Thoracic aorta (tissue), 2 donors: ENCODE measurements around the gene PAN3. TPM values are rescaled to one million over a fixed set of nuclear protein-coding genes. Genes with fewer than 3 reads are reported as not detected.

Source experiments
- ATAC-seq: fragments of 150-250 bp; one replicate; pipeline ENCODE4 v1.8.0; 2017; ENCODE audit warnings: low read depth; ENCODE audit not compliant: insufficient number of reproducible peaks, low FRiP score
- DNase-seq: peaks from one replicate; pipeline ENCODE4 v3.0.0-alpha.2; 2020; ENCODE audit warnings: low spot score
- H3K27ac ChIP-seq, 2 donors: fragments of 200-600 bp; sonication (generic); 1 replicate in 1 of 2; 2 replicates in 1 of 2; pipeline ENCODE4 v1.5.1; 2016; ENCODE audit warnings: mild to moderate bottlenecking in 2 of 2, moderate library complexity in 2 of 2
- H3K27me3 ChIP-seq: fragments of 200-600 bp; sonication (generic); replicated peaks from 2 replicates; pipeline ENCODE4 v1.6.0; 2016; ENCODE audit warnings: mild to moderate bottlenecking; ENCODE audit not compliant: insufficient read depth
- H3K36me3 ChIP-seq: fragments of 200-600 bp; sonication (generic); one replicate; pipeline ENCODE4 v1.5.1; 2016
- H3K4me1 ChIP-seq, 2 donors: fragments of 200-600 bp; sonication (generic); 1 replicate in 1 of 2; 2 replicates in 1 of 2; pipeline versions ENCODE4 v1.5.1 to v1.6.0; 2016; ENCODE audit warnings: low read depth in 2 of 2, mild to moderate bottlenecking in 1 of 2; ENCODE audit not compliant: control insufficient read depth in 1 of 2
- H3K4me3 ChIP-seq: fragments of 200-600 bp; sonication (generic); 2 replicates; pipeline ENCODE4 v1.5.1; 2016; ENCODE audit warnings: mild to moderate bottlenecking
- H3K9me3 ChIP-seq: fragments of 200-600 bp; sonication (generic); 2 replicates; pipeline ENCODE4 v1.5.1; 2016
- CTCF ChIP-seq: fragments of 200-600 bp; sonication (generic); IDR thresholded peaks from one replicate; pipeline ENCODE4 v1.5.1; 2019; ENCODE audit warnings: antibody characterized with exemption
- total RNA-seq, 2 donors: library from RNA; depleted of rRNA; stranded (reverse); fragments of >200 nt; gene quantifications; one replicate each; pipeline versions ENCODE4 v1.1.0 to v1.2.3, GENCODE V29; 2016

Gene PAN3
- total RNA-seq, 2 donors from 2014 or later = 33.3 to 45.3 TPM

GRCh38 chr13:28106976-28107375 is 31.4 kb upstream of the PAN3 start:
- ATAC-seq = no peak
- no peak overlapping the region for H3K27ac ChIP-seq
- no peaks in the 10 kb centered on the region for H3K36me3 ChIP-seq

GRCh38 chr13:28110414-28110813 is 27.9 kb upstream of the PAN3 start:
- no peak for ATAC-seq
- no peak overlapping the region for H3K4me3 ChIP-seq
- no peaks in the 10 kb centered on the region for H3K9me3 ChIP-seq

More at GRCh38 chr13:28106976-28107375, 31.4 kb upstream of the PAN3 start:
- no peak overlapping the region for H3K4me3 ChIP-seq
- no peaks in the 10 kb centered on the region for H3K4me1 ChIP-seq
- no peaks in the 10 kb centered on the region for H3K27me3 ChIP-seq
- DNase-seq = no peak
- no peak for TF ChIP-seq CTCF
- no peaks in the 10 kb centered on the region for H3K9me3 ChIP-seq

DNA sequence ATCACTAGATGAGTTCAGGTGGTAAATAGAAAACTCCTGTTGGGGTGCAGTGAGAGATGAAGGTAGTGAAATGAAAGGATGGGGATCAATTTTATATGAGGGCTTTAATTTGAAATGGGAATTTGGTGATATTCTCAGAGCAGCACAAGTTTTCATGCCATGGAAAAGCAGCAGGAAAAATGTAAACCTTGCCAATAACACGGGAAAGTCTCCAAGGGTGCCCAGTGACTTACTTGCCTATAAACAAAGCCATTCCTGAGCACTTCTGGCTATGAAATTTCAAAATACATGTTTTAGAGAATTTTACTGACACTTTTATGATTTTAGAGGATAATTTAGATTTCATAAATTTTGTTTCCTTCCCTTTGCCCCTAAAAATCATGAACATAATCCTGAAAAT is 21.6 kb upstream of the PAN3 start:
- H3K4me1 ChIP-seq = no peaks in the 10 kb centered on the region
- DNase-seq (no peak), ATAC-seq (no peak)
- H3K27ac ChIP-seq = no peak overlapping the region
- no peaks in the 10 kb centered on the region for H3K9me3 ChIP-seq
- no peaks in the 10 kb centered on the region for H3K27me3 ChIP-seq
- H3K4me3 ChIP-seq = no peak overlapping the region
- H3K36me3 ChIP-seq = no peaks in the 10 kb centered on the region
- no peak for TF ChIP-seq CTCF

More at GRCh38 chr13:28110414-28110813, 27.9 kb upstream of the PAN3 start:
- no peak for DNase-seq
- no peaks in the 10 kb centered on the region for H3K27me3 ChIP-seq
- no peaks in the 10 kb centered on the region for H3K36me3 ChIP-seq
- TF ChIP-seq CTCF = no peak
- H3K4me1 ChIP-seq = no peaks in the 10 kb centered on the region
- H3K27ac ChIP-seq = no peak overlapping the region

DNA sequence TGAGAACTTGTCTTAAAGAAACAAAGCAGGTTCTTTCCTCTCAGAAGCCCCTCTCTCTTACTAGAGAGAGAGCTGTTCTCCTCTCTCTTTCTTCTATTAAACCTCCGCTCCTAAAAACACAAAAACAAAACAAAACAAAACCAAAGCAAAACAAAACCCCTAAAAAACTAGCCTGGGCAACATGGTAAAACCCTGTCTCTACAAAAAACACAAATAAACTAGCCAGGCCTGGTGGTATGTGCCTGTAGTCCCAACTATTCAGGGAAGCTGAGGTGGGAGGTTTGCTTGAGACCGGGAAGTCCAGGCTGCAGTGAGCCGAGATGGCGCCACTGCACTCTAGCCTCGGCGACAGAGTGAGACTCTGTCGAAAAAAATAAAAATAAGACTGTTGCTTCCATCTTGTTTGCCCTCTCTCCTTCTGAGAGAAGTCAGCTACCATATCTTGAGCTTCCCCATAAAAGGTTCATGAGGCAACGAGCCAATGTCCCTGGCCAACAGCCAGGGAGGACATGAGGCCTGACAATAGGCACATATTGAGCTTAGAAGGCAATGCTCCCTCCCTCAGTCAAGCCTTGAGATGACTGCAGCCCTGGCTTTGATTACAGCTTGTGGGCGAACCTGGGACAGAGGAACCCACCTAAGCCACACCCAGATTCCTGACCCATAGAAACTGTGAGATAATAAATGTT is 20.5 kb upstream of the PAN3 start:
- TF ChIP-seq CTCF = no peak
- no peak for ATAC-seq
- Histone ChIP-seq H3K36me3 (no peaks in the 10 kb centered on the region), H3K9me3 (no peaks in the 10 kb centered on the region), H3K4me1 (no peaks in the 10 kb centered on the region), H3K4me3 (no peak overlapping the region), H3K27me3 (no peaks in the 10 kb centered on the region), H3K27ac (no peak overlapping the region)
- no peak for DNase-seq

DNA sequence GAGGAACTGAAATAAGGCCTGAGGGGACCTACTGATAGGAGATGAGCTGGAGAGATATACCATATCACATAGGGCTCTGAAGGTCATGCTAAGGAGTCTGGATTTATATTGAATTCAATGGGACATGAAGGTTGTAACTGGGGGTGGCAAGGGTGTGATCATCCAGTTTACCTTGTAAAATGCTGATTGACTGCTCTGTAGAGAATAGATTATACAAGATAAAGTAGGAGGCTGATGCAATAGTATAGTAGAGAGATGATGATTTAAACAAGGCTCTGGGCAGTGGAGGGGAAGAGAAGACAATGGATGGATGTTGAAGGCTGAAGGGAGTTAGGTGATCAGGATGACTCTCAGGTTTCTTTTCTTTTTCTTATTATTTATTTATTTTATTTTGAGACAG is 18.0 kb upstream of the PAN3 start:
- H3K9me3 ChIP-seq = no peaks in the 10 kb centered on the region
- H3K27me3 ChIP-seq = no peaks in the 10 kb centered on the region
- no peak for ATAC-seq
- TF ChIP-seq CTCF = no peak
- H3K27ac ChIP-seq = no peak overlapping the region
- no peak overlapping the region for H3K4me3 ChIP-seq
- no peaks in the 10 kb centered on the region for H3K4me1 ChIP-seq
- no peak for DNase-seq
- H3K36me3 ChIP-seq = no peaks in the 10 kb centered on the region
